ENCODE data around the gene CHD1. TPM values are rescaled to one million over a fixed set of nuclear protein-coding genes. Genes with fewer than 3 reads are reported as not detected.

Gene CHD1
- total RNA-seq, 4 donors from 2014 or later, result 46.3 to 82.5 (median 58.2) TPM

DNA sequence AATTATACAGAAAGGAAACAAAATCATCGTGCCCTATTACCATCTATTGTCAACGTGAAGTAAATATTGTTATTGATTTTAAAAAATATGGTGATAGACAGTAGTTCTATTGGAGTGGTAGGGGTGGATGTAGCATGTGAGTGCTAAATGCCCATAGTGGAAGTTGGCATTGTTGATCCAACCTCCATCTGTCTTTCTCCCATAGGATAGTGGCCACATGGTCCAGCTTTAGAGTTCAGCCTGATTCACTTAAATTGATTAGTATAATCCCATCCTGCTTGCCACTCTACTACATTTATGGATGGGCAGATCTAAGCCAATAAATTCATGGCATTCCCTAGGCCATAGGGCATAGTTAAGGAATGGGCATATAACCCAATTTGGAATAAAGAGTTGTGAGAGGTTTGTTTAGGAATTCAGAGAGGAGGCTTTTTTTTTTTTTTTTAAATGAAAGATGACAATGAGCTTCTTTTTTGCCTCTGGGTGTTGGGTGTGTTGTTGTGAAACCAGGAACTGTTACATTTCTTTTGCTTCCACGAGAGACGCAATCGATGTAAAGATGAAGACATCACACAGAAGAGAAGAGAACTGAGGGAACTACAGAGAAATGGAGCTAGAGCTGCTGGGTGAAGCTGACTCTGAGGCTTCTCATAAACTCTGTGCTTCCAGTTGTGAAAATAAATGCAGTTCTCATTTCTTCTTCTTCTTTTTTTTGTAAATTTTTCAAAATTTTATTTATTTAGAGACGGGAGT is 12.5 kb upstream of the CHD1 start:
- H3K4me1 ChIP-seq, result peaks cover 0 to 51% (median 27%) of the 10 kb centered on the region in 4 donors
- H3K27ac ChIP-seq, result peak overlapping the region in 1 of 4 donors; percentile 38
- no peaks in the 10 kb centered on the region for H3K27me3 ChIP-seq
- no peaks in the 10 kb centered on the region for H3K9me3 ChIP-seq
- H3K4me3 ChIP-seq, result no peak overlapping the region
- WGBS, 2 donors, result 50 to 56% methylated on average over 6 of the region's 6 CpGs
- DNase-seq (ENCODE audit: low spot score in 2 of 2), result no peak
- TF ChIP-seq EP300 (IDR thresholded peaks at IDR 0.05), result peak in 1 of 2 donors; percentile 32
- TF ChIP-seq, protein P1, sequence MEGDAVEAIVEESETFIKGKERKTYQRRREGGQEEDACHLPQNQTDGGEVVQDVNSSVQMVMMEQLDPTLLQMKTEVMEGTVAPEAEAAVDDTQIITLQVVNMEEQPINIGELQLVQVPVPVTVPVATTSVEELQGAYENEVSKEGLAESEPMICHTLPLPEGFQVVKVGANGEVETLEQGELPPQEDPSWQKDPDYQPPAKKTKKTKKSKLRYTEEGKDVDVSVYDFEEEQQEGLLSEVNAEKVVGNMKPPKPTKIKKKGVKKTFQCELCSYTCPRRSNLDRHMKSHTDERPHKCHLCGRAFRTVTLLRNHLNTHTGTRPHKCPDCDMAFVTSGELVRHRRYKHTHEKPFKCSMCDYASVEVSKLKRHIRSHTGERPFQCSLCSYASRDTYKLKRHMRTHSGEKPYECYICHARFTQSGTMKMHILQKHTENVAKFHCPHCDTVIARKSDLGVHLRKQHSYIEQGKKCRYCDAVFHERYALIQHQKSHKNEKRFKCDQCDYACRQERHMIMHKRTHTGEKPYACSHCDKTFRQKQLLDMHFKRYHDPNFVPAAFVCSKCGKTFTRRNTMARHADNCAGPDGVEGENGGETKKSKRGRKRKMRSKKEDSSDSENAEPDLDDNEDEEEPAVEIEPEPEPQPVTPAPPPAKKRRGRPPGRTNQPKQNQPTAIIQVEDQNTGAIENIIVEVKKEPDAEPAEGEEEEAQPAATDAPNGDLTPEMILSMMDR (IDR thresholded peaks at IDR 0.05), result no peak
- TF ChIP-seq POLR2A (IDR thresholded peaks at IDR 0.05), result no peak
- no peaks in the 10 kb centered on the region for H3K36me3 ChIP-seq

DNA sequence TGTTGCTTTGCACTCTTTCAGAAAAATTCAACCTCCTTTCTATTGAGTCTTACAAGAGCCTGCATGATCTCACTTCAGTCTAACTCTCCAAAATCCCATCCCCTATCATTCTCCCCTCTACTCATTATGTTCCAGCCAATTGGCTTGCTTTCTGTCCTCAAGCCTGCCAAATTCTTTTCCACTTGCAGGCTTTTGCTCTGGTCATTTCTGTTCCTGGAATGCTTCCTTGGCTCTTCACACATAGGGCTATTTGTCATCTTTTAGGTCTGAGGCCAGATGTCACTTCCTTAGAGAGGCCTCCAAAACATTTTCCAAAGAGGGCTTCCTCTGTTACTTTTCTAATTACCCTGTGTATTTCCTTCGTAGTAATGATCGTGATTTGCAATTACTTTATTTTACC is 11.8 kb upstream of the CHD1 start:
- H3K36me3 ChIP-seq, result no peaks in the 10 kb centered on the region
- 10 to 12% methylated on average over 2 of the region's 2 CpGs for WGBS, 2 donors
- no peak for DNase-seq (ENCODE audit: low spot score in 2 of 2)
- H3K4me3 ChIP-seq, result no peak overlapping the region
- H3K27ac ChIP-seq, result peak overlapping the region in 2 of 4 donors; percentile 38 to 44
- TF ChIP-seq POLR2A (IDR thresholded peaks at IDR 0.05) (no peak), EP300 (IDR thresholded peaks at IDR 0.05) (peak in 1 of 2 donors; percentile 10)
- TF ChIP-seq, protein P1 (IDR thresholded peaks at IDR 0.05), result no peak
- peaks cover 0 to 55% (median 28%) of the 10 kb centered on the region in 4 donors for H3K4me1 ChIP-seq
- H3K9me3 ChIP-seq, result no peaks in the 10 kb centered on the region
- H3K27me3 ChIP-seq, result no peaks in the 10 kb centered on the region

DNA sequence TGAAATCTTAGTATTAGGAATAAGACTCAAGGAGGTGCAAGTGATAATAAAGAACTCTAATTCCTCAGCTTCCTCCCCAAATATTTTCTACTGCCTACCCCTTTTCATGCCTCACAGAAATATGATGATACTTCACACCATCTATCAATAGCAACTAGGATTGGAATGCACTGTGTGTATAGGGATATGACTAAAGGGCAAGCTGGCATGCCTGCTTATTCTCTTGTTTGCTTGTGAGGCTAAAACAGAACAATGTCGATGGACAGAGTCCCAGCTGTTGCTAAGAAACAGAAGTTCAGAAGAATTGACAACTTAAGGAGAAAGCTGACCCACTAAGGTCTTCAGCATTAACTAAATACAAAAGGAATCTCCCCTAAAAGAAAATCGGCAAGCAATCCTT is 9.7 kb upstream of the CHD1 start:
- no peaks in the 10 kb centered on the region for H3K36me3 ChIP-seq
- no peak for DNase-seq (ENCODE audit: low spot score in 2 of 2)
- no peak overlapping the region for H3K4me3 ChIP-seq
- peaks cover 0 to 75% (median 42%) of the 10 kb centered on the region in 4 donors for H3K4me1 ChIP-seq
- TF ChIP-seq, protein P1 (IDR thresholded peaks at IDR 0.05), result no peak
- no peak for TF ChIP-seq EP300 (IDR thresholded peaks at IDR 0.05)
- no peak for TF ChIP-seq POLR2A (IDR thresholded peaks at IDR 0.05)
- no peaks in the 10 kb centered on the region for H3K27me3 ChIP-seq
- no peaks in the 10 kb centered on the region for H3K9me3 ChIP-seq
- WGBS, 2 donors, result 15 to 19% methylated on average over 2 of the region's 2 CpGs
- peak overlapping the region in 2 of 4 donors; percentile 10 to 28 for H3K27ac ChIP-seq

DNA sequence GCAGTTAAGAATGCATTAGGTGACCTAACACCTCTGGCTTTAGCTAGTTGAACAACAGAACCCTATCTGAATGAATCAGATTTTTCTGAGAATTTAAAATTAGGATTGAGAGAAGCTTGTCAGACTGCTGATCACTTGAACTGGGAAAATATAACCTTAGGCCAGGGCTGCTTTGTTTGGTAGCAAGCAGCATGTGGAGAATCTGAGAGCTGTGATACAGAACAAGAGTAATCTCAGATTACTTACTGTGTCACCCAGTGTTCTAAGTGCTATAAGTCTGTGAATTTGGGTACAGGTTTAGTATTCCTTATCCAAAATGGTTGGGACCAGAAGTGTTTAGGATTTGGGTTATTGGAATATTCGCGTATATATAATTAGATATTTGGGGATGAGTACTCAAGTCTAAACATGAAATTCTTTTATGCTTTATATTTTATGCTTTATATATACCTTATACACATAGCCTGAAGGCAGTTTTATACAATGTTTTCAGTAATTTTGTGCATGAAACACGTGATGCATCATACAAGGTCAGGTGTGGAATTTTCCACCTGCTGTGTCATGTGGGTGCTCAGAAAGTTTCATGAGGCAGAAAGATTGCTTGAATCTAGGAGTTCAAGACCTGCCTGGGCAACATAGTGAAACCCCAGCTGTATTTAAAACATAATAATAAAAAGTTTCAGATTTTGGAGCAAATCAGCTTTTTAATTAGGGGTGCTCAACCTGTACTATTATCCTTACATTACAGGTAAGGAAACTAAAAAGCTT is 8.3 kb upstream of the CHD1 start:
- Histone ChIP-seq H3K4me1 (peaks cover 0 to 82% (median 45%) of the 10 kb centered on the region in 4 donors), H3K9me3 (no peaks in the 10 kb centered on the region), H3K27ac (peak overlapping the region in 2 of 4 donors; percentile 10 to 28), H3K27me3 (no peaks in the 10 kb centered on the region), H3K4me3 (no peak overlapping the region), H3K36me3 (no peaks in the 10 kb centered on the region)
- no peak for TF ChIP-seq POLR2A (IDR thresholded peaks at IDR 0.05)
- TF ChIP-seq EP300 (IDR thresholded peaks at IDR 0.05), result no peak
- TF ChIP-seq, protein P1 (IDR thresholded peaks at IDR 0.05), result no peak
- no peak for DNase-seq (ENCODE audit: low spot score in 2 of 2)
- 92% methylated on average over 3 of the region's 3 CpGs for WGBS, 2 donors

DNA sequence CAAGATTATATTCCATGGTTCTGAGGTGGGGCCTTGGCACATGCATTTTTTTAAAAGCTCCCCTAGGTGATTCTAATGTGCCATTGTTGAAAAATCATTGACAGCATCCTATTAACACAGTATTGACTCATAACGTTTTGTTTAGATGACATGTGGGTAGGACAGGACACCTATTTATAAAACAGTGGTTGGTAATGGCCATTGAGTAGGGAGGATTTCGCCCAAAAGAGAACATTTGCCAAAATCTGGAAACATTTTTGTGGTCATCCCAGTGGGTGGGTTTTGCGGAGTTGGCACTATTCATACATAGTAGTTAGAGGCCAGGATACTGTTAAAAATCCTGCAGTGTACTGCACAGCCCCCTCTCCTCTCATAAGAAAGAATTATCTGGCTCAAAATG is 6.4 kb upstream of the CHD1 start:
- peaks cover 0 to 80% (median 44%) of the 10 kb centered on the region in 4 donors for H3K4me1 ChIP-seq
- H3K36me3 ChIP-seq, result no peaks in the 10 kb centered on the region
- TF ChIP-seq POLR2A (IDR thresholded peaks at IDR 0.05) (no peak), EP300 (IDR thresholded peaks at IDR 0.05) (no peak)
- TF ChIP-seq, protein P1 (IDR thresholded peaks at IDR 0.05), result no peak
- DNase-seq (ENCODE audit: low spot score in 2 of 2), result no peak
- WGBS, 2 donors, result 55 to 60% methylated on average over 3 of the region's 3 CpGs
- H3K9me3 ChIP-seq, result no peaks in the 10 kb centered on the region
- H3K4me3 ChIP-seq, result no peak overlapping the region
- peak overlapping the region in 1 of 4 donors; percentile 60 for H3K27ac ChIP-seq
- H3K27me3 ChIP-seq, result no peaks in the 10 kb centered on the region

Measured in tibial nerve (tissue), 4 donors.